K562 (cell line): ENCODE measurements around the gene MAP3K12. TPM values are rescaled to one million over a fixed set of nuclear protein-coding genes. Genes with fewer than 3 reads are reported as not detected.

Experiments used
- ATAC-seq: fragments of 200-7000 bp; cut with Tn5 transposase; 3 replicates; pipeline ENCODE4 v1.9.1; 2020; ENCODE audit warnings: moderate library complexity
- BruUV-seq: library from RNA; stranded (reverse); fragments of 400-500 nt; replicated peaks from 2 replicates; lab custom pipeline; 2021; lab: Mats Ljungman, UMichigan
- CTCF ChIA-PET: fragments of 300-600 bp; formaldehyde crosslinking; extraction: SDS; loops from one replicate; lab custom pipeline; 2021; ENCODE audit warnings: low intra/inter-chr PET ratio; lab: Yijun Ruan, JAX
- POLR2A ChIA-PET: fragments of 300-600, 350-650 bp; sonication (Branson Sonifier 250); formaldehyde crosslinking; extraction: SDS; loops from one replicate; lab custom pipeline; 2021; ENCODE audit warnings: antibody characterized with exemption, inconsistent platforms; lab: Yijun Ruan, JAX
- DNase-seq, 4 experiments: peaks; one replicate each; pipeline versions ENCODE4 v3.0.0 to v3.0.0-alpha.2; 2011 to 2018; ENCODE audit warnings: low spot score in 3 of 4, mixed read lengths in 3 of 4; ENCODE audit errors: extremely low read depth in 1 of 4
- FAIRE-seq: peaks from 2 replicates; lab custom pipeline; 2011; peaks lifted over from hg19 to GRCh38; lab: Jason Lieb, UNC
- H2AFZ ChIP-seq: 2 replicates; pipeline ENCODE4 v1.6.0; 2011; ENCODE audit warnings: low read depth, low read length, control low read depth, inconsistent platforms
- H3K27ac ChIP-seq: fragments of 200-600 bp; 3 replicates; pipeline ENCODE4 v1.8.0; 2011; ENCODE audit warnings: low read depth, mild to moderate bottlenecking, control low read depth, inconsistent platforms, low read length, moderate library complexity, mixed read lengths; ENCODE audit errors: extremely low read depth
- H3K27me3 ChIP-seq, 2 experiments: fragments of 300-600 bp in 1 of 2; 2 replicates in 1 of 2; 3 replicates in 1 of 2; pipeline versions ENCODE4 v1.6.0 to v1.8.0; 2011; ENCODE audit warnings: inconsistent platforms in 2 of 2, low read length in 2 of 2, mild to moderate bottlenecking in 1 of 2, mixed read lengths in 1 of 2, moderate library complexity in 1 of 2; ENCODE audit not compliant: control insufficient read depth in 2 of 2, insufficient read depth in 2 of 2
- H3K36me3 ChIP-seq: fragments of 300-600 bp; 3 replicates; pipeline ENCODE4 v1.8.0; 2011; ENCODE audit warnings: mild to moderate bottlenecking, low read length, inconsistent platforms; ENCODE audit not compliant: control insufficient read depth, insufficient read depth
- H3K4me1 ChIP-seq, 2 experiments: fragments of 200-600 bp in 1 of 2; replicated peaks in 1 of 2; 2 replicates in 1 of 2; 3 replicates in 1 of 2; pipeline versions ENCODE4 v1.5.1 to v1.8.0; 2011; ENCODE audit warnings: inconsistent platforms in 2 of 2, low read length in 2 of 2, mild to moderate bottlenecking in 1 of 2, mixed read lengths in 1 of 2, moderate library complexity in 1 of 2; ENCODE audit not compliant: control insufficient read depth in 2 of 2, insufficient read depth in 2 of 2
- H3K4me2 ChIP-seq: 2 replicates; pipeline ENCODE4 v1.6.1; 2011; ENCODE audit warnings: low read length, control low read depth, inconsistent platforms, mixed read lengths; ENCODE audit not compliant: insufficient read depth
- H3K4me3 ChIP-seq: fragments of 200-600 bp; sonication (generic), shearing (Covaris generic); 2 replicates; pipeline ENCODE4 v1.5.1; 2016; ENCODE audit warnings: control low read depth, inconsistent platforms
- H3K79me2 ChIP-seq: fragments of 200-600 bp; 3 replicates; pipeline ENCODE4 v1.8.0; 2011; ENCODE audit warnings: low read length, inconsistent platforms; ENCODE audit not compliant: control insufficient read depth, insufficient read depth
- H3K9ac ChIP-seq, 2 experiments: 2 replicates each; pipeline versions ENCODE4 v1.6.0 to v1.6.1; 2011; ENCODE audit warnings: low read depth in 2 of 2, low read length in 2 of 2, control low read depth in 1 of 2, inconsistent platforms in 1 of 2, mild to moderate bottlenecking in 1 of 2, mixed read lengths in 1 of 2; ENCODE audit not compliant: insufficient read depth in 1 of 2
- H3K9me1 ChIP-seq: one replicate; pipeline ENCODE4 v1.6.0; 2011; ENCODE audit warnings: inconsistent platforms, mild to moderate bottlenecking, low read length, moderate library complexity; ENCODE audit not compliant: control insufficient read depth, insufficient read depth
- H3K9me3 ChIP-seq: replicated peaks from 2 replicates; pipeline ENCODE4 v1.5.1; 2011; ENCODE audit warnings: low read depth, low read length, inconsistent platforms; ENCODE audit not compliant: control insufficient read depth, insufficient read depth
- H4K20me1 ChIP-seq: replicated peaks from 2 replicates; pipeline ENCODE4 v1.6.1; 2011; ENCODE audit warnings: low read length, inconsistent platforms, mixed read lengths; ENCODE audit not compliant: control insufficient read depth, insufficient read depth
- BRD4 ChIP-seq: fragments of 200-600 bp; sonication (generic); IDR thresholded peaks from 2 replicates; pipeline ENCODE4 v1.6.1; 2017; ENCODE audit warnings: inconsistent platforms
- CBFA2T3 ChIP-seq: fragments of 450-650 bp; IDR thresholded peaks from 2 replicates; pipeline ENCODE4 v1.6.1; 2017
- ERF ChIP-seq: fragments of 450-650 bp; formaldehyde crosslinking; IDR thresholded peaks from 2 replicates; pipeline ENCODE4 v1.4.0; 2020; ENCODE audit warnings: mild to moderate bottlenecking, mixed read lengths
- ETV6 ChIP-seq, 3 experiments: fragments of 150-350 bp in 1 of 3; sonication (generic) in 1 of 3; formaldehyde crosslinking in 1 of 3; IDR thresholded peaks; 2 replicates each; pipeline versions ENCODE4 v1.6.1 to v1.8.0; 2014 to 2022; ENCODE audit warnings: borderline replicate concordance in 2 of 3, low read depth in 2 of 3, antibody characterized with exemption in 1 of 3, low read length in 1 of 3, mild to moderate bottlenecking in 1 of 3, missing genetic modification reagents in 1 of 3
- HDGF ChIP-seq: fragments of 450-650 bp; IDR thresholded peaks from 2 replicates; pipeline ENCODE4 v1.6.1; 2016
- NONO ChIP-seq, 2 experiments: fragments of 200-400 bp in 1 of 2; fragments of 450-650 bp in 1 of 2; formaldehyde crosslinking in 1 of 2; IDR thresholded peaks; 2 replicates each; pipeline ENCODE4 v1.6.1; 2017; ENCODE audit warnings: low read depth in 2 of 2, mild to moderate bottlenecking in 2 of 2, moderate library complexity in 2 of 2, low read length in 1 of 2
- PML ChIP-seq: IDR thresholded peaks from 2 replicates; pipeline ENCODE4 v1.6.1; 2012; ENCODE audit warnings: low read length, inconsistent platforms
- RUNX1 ChIP-seq: sonication (generic); IDR thresholded peaks from 2 replicates; pipeline ENCODE4 v1.6.1; 2016; ENCODE audit warnings: antibody characterized with exemption, low read depth
- SP2 ChIP-seq: IDR thresholded peaks from 2 replicates; pipeline ENCODE4 v1.6.1; 2011; ENCODE audit warnings: mild to moderate bottlenecking, low read depth, low read length, moderate library complexity; ENCODE audit not compliant: poor library complexity, severe bottlenecking; ENCODE audit errors: extremely low read depth
- TBP ChIP-seq: optimal IDR thresholded peaks from 2 replicates; pipeline ENCODE3; 2011; ENCODE audit warnings: low read depth, low read length, improper control_type of control experiment
- TGIF2 ChIP-seq: sonication (generic); formaldehyde crosslinking; IDR thresholded peaks from 2 replicates; pipeline ENCODE4 v1.8.1; 2022; ENCODE audit warnings: mild to moderate bottlenecking, missing genetic modification reagents, moderate library complexity
- ZBTB1 ChIP-seq: sonication (generic); formaldehyde crosslinking; IDR thresholded peaks from 2 replicates; pipeline ENCODE4 v1.8.1; 2023; ENCODE audit warnings: missing genetic modification reagents, low read depth, mild to moderate bottlenecking, borderline replicate concordance
- ZNF12 ChIP-seq: sonication (generic); formaldehyde crosslinking; IDR thresholded peaks from 2 replicates; pipeline ENCODE4 v1.4.0; 2020; ENCODE audit warnings: mild to moderate bottlenecking, missing genetic modification reagents
- ZNF644 ChIP-seq: fragments of 200-800 bp; sonication (Bioruptor generic); IDR thresholded peaks from 2 replicates; pipeline ENCODE4 v1.6.1; 2016; ENCODE audit warnings: low read depth, missing genetic modification characterization, missing compliant biosample characterization
- WGBS: fragments of 100-300 bp; shearing (Covaris generic); methylation state at CpG from one replicate; pipeline ENCODE4 v1.1.6; 2016; ENCODE audit warnings: low coverage, mixed read lengths; ENCODE audit not compliant: insufficient coverage; ENCODE audit errors: missing lambda C conversion rate; 5-methylcytosine and 5-hydroxymethylcytosine counted together
- in situ Hi-C: fragments of 300-500 bp; cut with MboI; formaldehyde crosslinking; loops from 4 replicates; pipeline ENCODE4 v1.15.0; 2018; ENCODE audit warnings: inconsistent platforms, mixed read lengths
- intact Hi-C: fragments of 100-400 bp; cut with micrococcal nuclease; formaldehyde crosslinking; loops from 2 replicates; pipeline ENCODE4 v1.14.2; 2022
- polyA plus RNA-seq, 8 experiments: library from polyadenylated mRNA; depleted of rRNA in 4 of 8; stranded (reverse) in 5 of 8; unstranded in 3 of 8; fragments of >200 nt; fragmentation: Nextera tagmentation in 2 of 8; fragmentation: Illumina TruSeq in 1 of 8; extraction: Ambion mirVana in 2 of 8; extraction: Trizol in 1 of 8; gene quantifications; 2 replicates each; pipeline versions ENCODE4 v1.2.1 to v1.2.3, GENCODE V29; 2011 to 2014; ENCODE audit warnings: inconsistent platforms in 1 of 8, missing spikeins in 1 of 8
- total RNA-seq, 7 experiments: library from RNA; depleted of rRNA in 6 of 7; stranded (reverse); fragments of >200 nt in 6 of 7; fragmentation: Illumina TruSeq in 2 of 7; extraction: Trizol in 2 of 7; gene quantifications; 2 replicates each; pipeline versions ENCODE4 v1.2.1 to v1.2.3, GENCODE V29; 2011 to 2021; ENCODE audit warnings: low replicate concordance in 1 of 7
- TF ChIP-seq, protein P1 (sequence below): fragments of 450-650 bp; IDR thresholded peaks from 2 replicates; pipeline ENCODE4 v1.7.1; 2018; ENCODE audit warnings: mild to moderate bottlenecking, low read depth; ENCODE audit not compliant: partially characterized antibody
- TF ChIP-seq, protein P2 (sequence below): fragments of 200-800 bp; sonication (Bioruptor generic); IDR thresholded peaks from 2 replicates; pipeline ENCODE4 v1.6.1; 2017; ENCODE audit warnings: missing genetic modification characterization, missing compliant biosample characterization
- TF ChIP-seq, protein P3 (sequence below): fragments of 450-650 bp; formaldehyde crosslinking; IDR thresholded peaks from 2 replicates; pipeline ENCODE4 v1.4.0; 2020; ENCODE audit warnings: mild to moderate bottlenecking, moderate library complexity

MAP3K12 gene
- total and polyA plus RNA-seq, 9 of the 15 experiments (the other 6 are each of a cell fraction or from before 2014, with no cell fraction given): 0.10 to 2.4 (median 1.6) TPM

DNA sequence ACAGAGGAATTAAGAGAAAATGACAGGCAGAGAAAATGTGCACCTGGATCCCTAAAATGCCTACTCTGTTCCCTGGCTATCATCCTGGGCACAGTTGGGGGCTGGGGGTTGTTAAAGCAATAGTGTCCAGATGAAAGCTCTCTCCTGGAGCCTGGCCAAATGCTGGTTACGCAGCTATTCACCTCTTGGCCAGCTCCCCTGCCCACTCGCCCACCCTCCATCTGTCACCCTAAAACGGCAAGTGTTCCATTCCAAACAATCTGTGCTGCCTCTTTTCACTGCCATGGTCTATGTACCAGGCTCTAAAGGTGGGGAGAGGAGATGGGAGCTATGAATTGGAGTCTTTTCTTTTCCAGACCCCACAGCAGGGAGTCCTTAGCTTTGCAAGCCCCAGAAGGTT lies 32.8 kb upstream of the MAP3K12 start (continued):
- TF ChIP-seq ETV6 (IDR thresholded peaks at IDR 0.05; ENCODE audit: borderline replicate concordance in 1 of 2, low read depth in 2 of 2, low read length in 1 of 2): no peak
- no peak for TF ChIP-seq ETV6 (CRISPR knock-in tag; IDR thresholded peaks at IDR 0.05; ENCODE audit: borderline replicate concordance)
- no peak for TF ChIP-seq TGIF2
- no peak for TF ChIP-seq ZNF12
- no peak for TF ChIP-seq TBP
- no peak for TF ChIP-seq NONO (IDR thresholded peaks at IDR 0.05; ENCODE audit: low read depth in 2 of 2, low read length in 1 of 2)
- TF ChIP-seq, protein P1, sequence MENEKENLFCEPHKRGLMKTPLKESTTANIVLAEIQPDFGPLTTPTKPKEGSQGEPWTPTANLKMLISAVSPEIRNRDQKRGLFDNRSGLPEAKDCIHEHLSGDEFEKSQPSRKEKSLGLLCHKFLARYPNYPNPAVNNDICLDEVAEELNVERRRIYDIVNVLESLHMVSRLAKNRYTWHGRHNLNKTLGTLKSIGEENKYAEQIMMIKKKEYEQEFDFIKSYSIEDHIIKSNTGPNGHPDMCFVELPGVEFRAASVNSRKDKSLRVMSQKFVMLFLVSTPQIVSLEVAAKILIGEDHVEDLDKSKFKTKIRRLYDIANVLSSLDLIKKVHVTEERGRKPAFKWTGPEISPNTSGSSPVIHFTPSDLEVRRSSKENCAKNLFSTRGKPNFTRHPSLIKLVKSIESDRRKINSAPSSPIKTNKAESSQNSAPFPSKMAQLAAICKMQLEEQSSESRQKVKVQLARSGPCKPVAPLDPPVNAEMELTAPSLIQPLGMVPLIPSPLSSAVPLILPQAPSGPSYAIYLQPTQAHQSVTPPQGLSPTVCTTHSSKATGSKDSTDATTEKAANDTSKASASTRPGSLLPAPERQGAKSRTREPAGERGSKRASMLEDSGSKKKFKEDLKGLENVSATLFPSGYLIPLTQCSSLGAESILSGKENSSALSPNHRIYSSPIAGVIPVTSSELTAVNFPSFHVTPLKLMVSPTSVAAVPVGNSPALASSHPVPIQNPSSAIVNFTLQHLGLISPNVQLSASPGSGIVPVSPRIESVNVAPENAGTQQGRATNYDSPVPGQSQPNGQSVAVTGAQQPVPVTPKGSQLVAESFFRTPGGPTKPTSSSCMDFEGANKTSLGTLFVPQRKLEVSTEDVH: no peak

DNA sequence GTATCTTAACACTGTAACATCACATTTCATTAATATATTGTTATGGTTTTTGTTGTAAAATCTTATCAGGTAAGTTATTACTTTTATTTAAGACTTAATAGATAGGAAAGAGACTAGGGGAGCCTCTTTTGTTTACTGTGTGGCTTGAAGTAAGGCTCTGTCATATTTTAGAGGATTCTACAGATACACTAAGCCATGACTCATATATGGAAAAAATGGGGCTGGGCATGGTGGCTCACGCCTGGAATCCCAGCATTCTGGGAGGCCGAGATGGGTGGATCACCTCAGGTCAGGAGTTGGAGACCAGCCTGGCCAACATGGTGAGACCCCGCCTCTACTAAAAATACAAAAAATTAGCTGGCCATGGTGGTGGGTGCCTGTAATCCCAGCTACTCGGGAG lies 31.7 kb upstream of the MAP3K12 start:
- ChIA-PET CTCF (no interaction called here), POLR2A (interaction anchor here (0.6 kb wide), 2 partner anchors 16 to 52 kb away, joined by 3 to 4 read pairs; no protein-coding TSS in a partner anchor)
- Histone ChIP-seq H3K4me1 (no peaks in the 10 kb centered on the region), H3K9me3 (no peaks in the 10 kb centered on the region), H3K36me3 (peaks cover 53% of the 10 kb centered on the region; the same call in 2 of the 3 replicates), H3K4me2 (no peak overlapping the region), H3K27me3 (no peaks in the 10 kb centered on the region), H2AFZ (no peak overlapping the region), H3K79me2 (no peaks in the 10 kb centered on the region), H3K4me3 (no peak overlapping the region), H4K20me1 (no peaks in the 10 kb centered on the region), H3K9ac (no peak overlapping the region), H3K27ac (no peak overlapping the region), H3K9me1 (no peaks in the 10 kb centered on the region)
- no TSS peak for BruUV-seq
- WGBS: 80% methylated on average over 4 of the region's 4 CpGs
- intact Hi-C loops (no loop called here), in situ Hi-C loops (no loop called here)
- ATAC-seq: no peak
- DNase-seq: no peak
- no peak for FAIRE-seq
- TF ChIP-seq CBFA2T3 (no peak), ERF (CRISPR knock-in tag) (no peak), PML (no peak), ZBTB1 (CRISPR knock-in tag) (no peak), HDGF (no peak), SP2 (no peak), BRD4 (no peak), ZNF644 (tag) (no peak), RUNX1 (no peak)
- TF ChIP-seq, protein P2, sequence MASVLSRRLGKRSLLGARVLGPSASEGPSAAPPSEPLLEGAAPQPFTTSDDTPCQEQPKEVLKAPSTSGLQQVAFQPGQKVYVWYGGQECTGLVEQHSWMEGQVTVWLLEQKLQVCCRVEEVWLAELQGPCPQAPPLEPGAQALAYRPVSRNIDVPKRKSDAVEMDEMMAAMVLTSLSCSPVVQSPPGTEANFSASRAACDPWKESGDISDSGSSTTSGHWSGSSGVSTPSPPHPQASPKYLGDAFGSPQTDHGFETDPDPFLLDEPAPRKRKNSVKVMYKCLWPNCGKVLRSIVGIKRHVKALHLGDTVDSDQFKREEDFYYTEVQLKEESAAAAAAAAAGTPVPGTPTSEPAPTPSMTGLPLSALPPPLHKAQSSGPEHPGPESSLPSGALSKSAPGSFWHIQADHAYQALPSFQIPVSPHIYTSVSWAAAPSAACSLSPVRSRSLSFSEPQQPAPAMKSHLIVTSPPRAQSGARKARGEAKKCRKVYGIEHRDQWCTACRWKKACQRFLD (CRISPR knock-in tag): no peak
- TF ChIP-seq, protein P3, sequence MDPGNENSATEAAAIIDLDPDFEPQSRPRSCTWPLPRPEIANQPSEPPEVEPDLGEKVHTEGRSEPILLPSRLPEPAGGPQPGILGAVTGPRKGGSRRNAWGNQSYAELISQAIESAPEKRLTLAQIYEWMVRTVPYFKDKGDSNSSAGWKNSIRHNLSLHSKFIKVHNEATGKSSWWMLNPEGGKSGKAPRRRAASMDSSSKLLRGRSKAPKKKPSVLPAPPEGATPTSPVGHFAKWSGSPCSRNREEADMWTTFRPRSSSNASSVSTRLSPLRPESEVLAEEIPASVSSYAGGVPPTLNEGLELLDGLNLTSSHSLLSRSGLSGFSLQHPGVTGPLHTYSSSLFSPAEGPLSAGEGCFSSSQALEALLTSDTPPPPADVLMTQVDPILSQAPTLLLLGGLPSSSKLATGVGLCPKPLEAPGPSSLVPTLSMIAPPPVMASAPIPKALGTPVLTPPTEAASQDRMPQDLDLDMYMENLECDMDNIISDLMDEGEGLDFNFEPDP: no peak
